ENCODE measurements around the gene PIGBOS1. TPM values are rescaled to one million over a fixed set of nuclear protein-coding genes. Genes with fewer than 3 reads are reported as not detected.

Gene PIGBOS1
- 10 to 100 TPM; 12.1 to 14.3 TPM for total RNA-seq
- polyA plus RNA-seq (2013, experiment 1 of 2), result 16.7 TPM
- polyA plus RNA-seq (2013, experiment 2 of 2), result 20.8 TPM
- long read RNA-seq, experiment 1, partial matches to known transcripts, result 0 of 6 reads
- long read RNA-seq, experiment 1, other reads (novel, unspliced or antisense), result 2 of 6 reads
- long read RNA-seq, experiment 2, transcript PIGBOS1-203 (2 exons, 801 nt), result major isoform, 7 of 10 reads
- long read RNA-seq, experiment 2, partial matches to known transcripts, result 0 of 10 reads
- long read RNA-seq, experiment 2, other reads (novel, unspliced or antisense), result 0 of 10 reads
- long read RNA-seq, experiment 3, partial matches to known transcripts, result 0 of 8 reads
- long read RNA-seq, experiment 3, other reads (novel, unspliced or antisense), result 3 of 8 reads
- long read RNA-seq, experiment 4, transcript PIGBOS1-201 (2 exons, 866 nt), result minor isoform, 8 of 50 reads
- long read RNA-seq, experiment 4, transcript PIGBOS1-203 (2 exons, 801 nt), result major isoform, 37 of 50 reads
- long read RNA-seq, experiment 4, partial matches to known transcripts, result 1 of 50 reads
- long read RNA-seq, experiment 4, other reads (novel, unspliced or antisense), result 3 of 50 reads

GRCh38 chr15:55318588-55319494 lies at the start of gene PIGBOS1, which contains the start of gene PIGB:
Gene PIGBOS1 (minus strand): TSS chr15:55319123. CDS start chr15:55317792, 1,331 bp downstream.
Gene PIGB (plus strand): TSS chr15:55319222. CDS start chr15:55319251, 29 bp downstream.
- H3K4me3 Mint-ChIP-seq, result peak within 1 kb of the TSS; percentile 98
- peak; percentile 46 for TF ChIP-seq CTCF (conservative IDR thresholded peaks at IDR 0.05)
- peak within 1 kb of the TSS; percentile 96 for H3K4me3 ChIP-seq (ENCODE audit: low read length)
- no peaks in the 10 kb centered on the region for H3K9me3 Mint-ChIP-seq
- H3K4me1 ChIP-seq (ENCODE audit: control insufficient read depth, insufficient read depth, low read length), result no peaks in the 10 kb centered on the region
- H3K27ac Mint-ChIP-seq, result peak within 1 kb of the TSS; percentile 99
- H3K36me3 Mint-ChIP-seq (ENCODE audit: low read depth), result peaks cover 13% of the 10 kb centered on the region
- H3K36me3 ChIP-seq (ENCODE audit: control insufficient read depth, insufficient read depth, low read length), result no peaks in the 10 kb centered on the region
- H3K4me1 Mint-ChIP-seq, result peaks cover 14% of the 10 kb centered on the region
- peak within 1 kb of the TSS; percentile 81 for H3K27ac ChIP-seq (ENCODE audit: low read depth, low read length)
- H3K27me3 ChIP-seq (ENCODE audit: control insufficient read depth, insufficient read depth, low read length, poor library complexity, severe bottlenecking), result no peaks in the 10 kb centered on the region
- H3K9ac ChIP-seq (ENCODE audit: extremely low read depth, low read length, poor library complexity, severe bottlenecking), result peak within 1 kb of the TSS; percentile 91
- DNase-seq, result peak; percentile 93
- H3K27me3 Mint-ChIP-seq (ENCODE audit: insufficient read depth), result no peaks in the 10 kb centered on the region
- H3K9me3 ChIP-seq (ENCODE audit: control insufficient read depth, low read length), result no peaks in the 10 kb centered on the region
- WGBS, 2 experiments (ENCODE audit: insufficient coverage in 1 of 2, insufficient read length in 1 of 2), result 6 to 7% methylated on average over 25 to 49 of the region's 49 CpGs

- H3K27ac Mint-ChIP-seq, result no peak overlapping the region
- Histone ChIP-seq H3K4me3 (ENCODE audit: low read length) (no peak overlapping the region), H3K36me3 (ENCODE audit: control insufficient read depth, insufficient read depth, low read length) (no peaks in the 10 kb centered on the region), H3K27me3 (ENCODE audit: control insufficient read depth, insufficient read depth, low read length, poor library complexity, severe bottlenecking) (no peaks in the 10 kb centered on the region), H3K27ac (ENCODE audit: low read depth, low read length) (no peak overlapping the region), H3K9ac (ENCODE audit: extremely low read depth, low read length, poor library complexity, severe bottlenecking) (no peak overlapping the region), H3K9me3 (ENCODE audit: control insufficient read depth, low read length) (no peaks in the 10 kb centered on the region), H3K4me1 (ENCODE audit: control insufficient read depth, insufficient read depth, low read length) (no peaks in the 10 kb centered on the region)
- no peaks in the 10 kb centered on the region for H3K27me3 Mint-ChIP-seq (ENCODE audit: insufficient read depth)
- peaks cover 28% of the 10 kb centered on the region for H3K36me3 Mint-ChIP-seq (ENCODE audit: low read depth)
- TF ChIP-seq CTCF (conservative IDR thresholded peaks at IDR 0.05), result no peak
- no peaks in the 10 kb centered on the region for H3K9me3 Mint-ChIP-seq
- H3K4me3 Mint-ChIP-seq, result no peak overlapping the region
- WGBS, 2 experiments (ENCODE audit: insufficient coverage in 1 of 2, insufficient read length in 1 of 2), result 100% methylated on average over 1 of the region's 1 CpG; no CpG with 5 or more reads in 1 of the 2 experiments
- no peak for DNase-seq
- no peaks in the 10 kb centered on the region for H3K4me1 Mint-ChIP-seq
These were observed 48.1 kb upstream of the PIGBOS1 start for GRCh38 chr15:55366981-55367380.

GRCh38 chr15:55362641-55363040 lies 43.7 kb upstream of the PIGBOS1 start:
- DNase-seq, result no peak
- peaks cover 7% of the 10 kb centered on the region for H3K4me1 Mint-ChIP-seq
- no peak overlapping the region for H3K27ac Mint-ChIP-seq
- Histone ChIP-seq H3K27ac (ENCODE audit: low read depth, low read length) (no peak overlapping the region), H3K27me3 (ENCODE audit: control insufficient read depth, insufficient read depth, low read length, poor library complexity, severe bottlenecking) (no peaks in the 10 kb centered on the region), H3K9ac (ENCODE audit: extremely low read depth, low read length, poor library complexity, severe bottlenecking) (no peak overlapping the region), H3K9me3 (ENCODE audit: control insufficient read depth, low read length) (no peaks in the 10 kb centered on the region), H3K4me1 (ENCODE audit: control insufficient read depth, insufficient read depth, low read length) (no peaks in the 10 kb centered on the region), H3K36me3 (ENCODE audit: control insufficient read depth, insufficient read depth, low read length) (no peaks in the 10 kb centered on the region), H3K4me3 (ENCODE audit: low read length) (no peak overlapping the region)
- H3K27me3 Mint-ChIP-seq (ENCODE audit: insufficient read depth), result no peaks in the 10 kb centered on the region
- peaks cover 5% of the 10 kb centered on the region for H3K36me3 Mint-ChIP-seq (ENCODE audit: low read depth)
- no peak for TF ChIP-seq CTCF (conservative IDR thresholded peaks at IDR 0.05)
- no peak overlapping the region for H3K4me3 Mint-ChIP-seq
- WGBS, 2 experiments (ENCODE audit: insufficient coverage in 1 of 2, insufficient read length in 1 of 2), result 94 to 97% methylated on average over 2 of the region's 2 CpGs
- H3K9me3 Mint-ChIP-seq, result no peaks in the 10 kb centered on the region
